ENCODE results near the gene BCAS3.

Gene BCAS3

DNA sequence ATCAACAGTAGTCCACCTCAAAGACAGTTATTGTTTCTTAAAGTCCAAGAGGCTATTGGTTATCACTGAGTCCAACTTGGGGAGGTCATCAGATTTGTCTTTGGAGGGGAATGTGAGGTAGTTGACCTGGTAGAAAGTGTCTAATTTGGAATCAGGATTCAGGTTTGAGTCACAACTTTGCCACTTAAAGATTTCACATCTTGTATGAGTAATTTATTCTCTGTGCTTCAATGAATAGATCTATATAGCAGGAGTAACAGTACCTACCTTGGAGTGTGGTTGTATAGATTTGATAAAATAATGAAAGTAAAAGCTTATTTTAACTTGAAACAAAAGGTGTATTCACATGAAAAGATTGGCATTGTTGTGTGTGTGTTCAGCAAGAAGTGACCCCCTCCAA, 602.7 kb downstream of the BCAS3 start:
- TF ChIP-seq ZNF274 (IDR thresholded peaks at IDR 0.05; ENCODE audit: low read depth, low read length) = no peak
- no peak overlapping the region for H3K4me3 ChIP-seq (ENCODE audit: low read length)

DNA sequence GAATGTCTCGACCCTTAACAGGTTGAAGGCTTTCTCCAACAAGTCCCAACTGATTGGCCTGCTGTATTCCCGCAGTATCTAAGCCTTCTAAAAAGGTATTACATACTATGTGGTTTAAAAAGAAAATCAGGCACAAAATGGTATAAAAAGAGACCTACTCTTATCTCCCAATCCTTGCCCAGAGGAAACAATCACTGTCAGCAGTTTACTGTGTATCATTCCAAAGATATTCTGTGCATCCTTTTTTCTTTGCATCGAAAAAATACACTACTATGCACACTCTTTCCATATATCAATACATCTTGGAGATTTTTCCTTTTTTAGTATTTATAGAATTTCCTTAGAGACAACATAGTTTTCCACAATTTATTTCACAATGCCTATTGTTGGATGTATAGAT, 603.2 kb downstream of the BCAS3 start:
- no peak for TF ChIP-seq ZNF274 (IDR thresholded peaks at IDR 0.05; ENCODE audit: low read depth, low read length)
- no peak overlapping the region for H3K4me3 ChIP-seq (ENCODE audit: low read length)

DNA sequence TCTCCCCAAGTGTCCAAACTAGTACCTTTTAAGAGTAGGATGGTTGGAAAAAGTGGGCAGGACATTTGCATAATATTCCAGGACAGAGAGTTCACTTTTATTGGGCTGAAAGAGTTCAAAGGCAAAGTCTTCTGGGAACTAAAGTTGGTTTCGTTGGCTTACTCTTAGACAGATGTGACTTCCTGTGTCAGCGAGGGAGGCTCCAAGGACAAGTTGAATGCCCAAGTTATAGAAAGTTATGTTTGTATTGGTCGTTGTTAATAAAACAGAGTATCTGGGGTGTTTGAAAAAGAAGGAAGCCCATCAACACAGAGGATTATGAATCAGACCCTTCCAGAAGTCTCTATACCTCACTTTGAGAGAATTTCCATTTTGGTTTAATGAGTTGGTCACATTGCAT, 604.7 kb downstream of the BCAS3 start:
- H3K4me3 ChIP-seq (ENCODE audit: low read length) = no peak overlapping the region
- no peak for TF ChIP-seq ZNF274 (IDR thresholded peaks at IDR 0.05; ENCODE audit: low read depth, low read length)

DNA sequence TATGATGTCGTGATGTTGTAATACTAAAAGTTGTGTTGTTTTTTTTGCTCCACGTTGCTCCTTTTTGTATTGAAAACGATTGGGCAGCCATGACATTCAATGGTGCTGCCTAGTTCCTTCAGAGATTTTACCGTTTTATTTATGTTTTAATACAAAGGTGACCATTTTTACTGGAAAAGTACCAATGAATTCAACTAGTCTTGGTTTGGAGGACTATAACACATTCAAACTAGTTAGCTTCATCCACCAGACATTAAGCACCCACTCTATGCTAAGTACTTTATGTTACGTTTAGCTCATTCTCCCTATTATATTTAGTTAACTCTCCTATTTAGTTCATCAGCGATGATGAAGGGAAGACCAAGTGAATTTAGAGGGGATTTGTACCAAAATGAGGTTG, 605.4 kb downstream of the BCAS3 start:
- no peak overlapping the region for H3K4me3 ChIP-seq (ENCODE audit: low read length)

DNA sequence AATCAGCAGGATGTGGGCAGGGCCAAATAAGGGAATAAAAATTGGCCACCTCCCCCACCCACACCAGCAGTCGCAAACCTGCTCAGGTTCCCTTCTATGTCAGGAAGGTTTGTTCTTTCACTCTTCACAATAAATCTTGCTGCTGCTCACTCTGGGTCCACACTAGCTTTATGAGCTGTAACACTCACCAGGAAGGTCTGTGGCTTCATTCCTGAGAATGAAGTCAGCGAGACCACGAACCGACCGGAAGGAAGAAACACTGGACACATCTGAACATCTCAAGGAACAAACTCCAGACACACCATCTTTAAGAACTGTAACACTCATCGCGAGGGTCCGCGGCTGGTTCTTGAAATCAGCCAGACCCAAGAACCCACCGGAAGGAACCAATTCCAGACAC, 606.5 kb downstream of the BCAS3 start:
- H3K4me3 ChIP-seq (ENCODE audit: low read length) = no peak overlapping the region
- TF ChIP-seq ZNF274 (IDR thresholded peaks at IDR 0.05; ENCODE audit: low read depth, low read length) = no peak

More for the DNA sequence above, 605.4 kb downstream of the BCAS3 start:
- TF ChIP-seq ZNF274 (IDR thresholded peaks at IDR 0.05; ENCODE audit: low read depth, low read length) = no peak

DNA sequence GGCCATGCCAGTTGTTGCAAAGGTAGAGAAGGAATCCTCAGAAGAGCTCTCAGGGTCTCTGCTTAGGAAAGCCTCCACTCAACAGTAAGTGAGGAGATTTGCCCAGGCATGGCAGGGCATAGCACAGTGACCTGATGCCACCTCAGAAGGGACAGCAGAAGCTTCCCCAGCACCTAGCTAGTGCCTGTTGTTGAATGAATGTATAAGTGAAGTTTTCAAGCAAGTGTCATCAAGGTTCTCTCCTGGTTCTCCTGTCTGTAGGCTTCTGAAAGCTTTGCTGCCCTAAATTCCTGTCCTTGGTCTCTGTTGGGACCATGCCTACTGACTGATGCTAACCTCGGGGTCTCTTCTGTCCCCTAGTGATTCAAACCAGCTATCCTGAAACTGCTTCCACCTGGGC, 607.1 kb downstream of the BCAS3 start:
- no peak for TF ChIP-seq ZNF274 (IDR thresholded peaks at IDR 0.05; ENCODE audit: low read depth, low read length)
- no peak overlapping the region for H3K4me3 ChIP-seq (ENCODE audit: low read length)

DNA sequence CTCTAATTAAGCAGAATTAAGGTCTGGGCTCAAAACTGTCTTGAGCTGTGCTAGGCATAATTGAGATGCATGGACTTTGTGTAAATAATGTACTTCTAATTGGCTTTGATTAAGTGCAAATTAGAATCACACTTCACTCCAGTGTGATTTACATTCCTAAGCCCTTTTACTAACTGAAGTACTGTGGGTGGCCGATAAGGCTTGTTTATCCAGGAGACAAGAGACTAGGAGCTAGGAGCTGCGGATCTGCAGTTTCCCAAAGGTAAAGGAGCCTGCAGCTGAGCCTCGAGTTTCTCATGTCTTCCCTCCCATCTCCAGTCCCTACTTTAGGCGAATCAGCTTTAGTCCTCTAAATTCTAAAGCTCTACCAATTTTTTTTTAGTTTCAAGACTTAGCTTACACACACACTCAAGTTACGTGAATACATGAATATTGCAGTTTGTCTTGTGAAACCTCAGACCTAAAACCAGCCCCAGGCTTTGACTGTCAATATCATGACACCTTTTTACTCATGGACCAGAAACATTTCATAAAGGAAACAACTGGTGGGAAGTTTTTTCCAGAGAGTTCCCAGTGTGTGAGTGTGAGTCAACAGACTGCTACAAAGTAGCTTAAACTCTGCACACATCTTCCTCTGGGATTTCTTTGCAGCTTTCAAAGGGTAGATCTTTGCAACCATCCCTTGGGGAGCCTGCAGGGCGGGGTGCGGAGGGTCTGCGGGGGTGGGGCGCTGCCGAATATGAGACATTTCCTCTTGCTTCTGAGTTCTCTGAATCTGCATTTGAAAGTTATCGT, 608.1 kb downstream of the BCAS3 start:
- no peak for TF ChIP-seq ZNF274 (IDR thresholded peaks at IDR 0.05; ENCODE audit: low read depth, low read length)
- H3K4me3 ChIP-seq (ENCODE audit: low read length) = no peak overlapping the region

DNA sequence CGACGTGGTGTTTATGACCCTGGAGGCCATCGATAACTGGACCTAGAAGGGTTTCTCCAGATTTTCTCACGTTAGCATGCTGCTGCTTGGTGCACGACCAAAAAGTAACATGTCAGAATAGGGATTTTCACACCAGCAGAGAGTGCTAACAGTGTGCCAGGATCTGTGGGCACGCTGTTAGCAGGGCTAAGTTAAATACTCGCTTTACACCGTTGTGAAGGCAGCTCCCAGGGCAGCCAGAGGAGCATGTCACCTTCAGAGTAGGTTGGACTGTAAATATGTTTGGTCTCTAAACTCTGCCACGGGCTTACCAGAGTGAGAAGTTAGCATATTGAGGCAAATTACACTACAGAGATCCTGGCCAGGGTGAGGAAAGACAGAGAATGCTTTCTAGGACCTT, 608.8 kb downstream of the BCAS3 start:
- TF ChIP-seq ZNF274 (IDR thresholded peaks at IDR 0.05; ENCODE audit: low read depth, low read length) = no peak
- H3K4me3 ChIP-seq (ENCODE audit: low read length) = no peak overlapping the region

DNA sequence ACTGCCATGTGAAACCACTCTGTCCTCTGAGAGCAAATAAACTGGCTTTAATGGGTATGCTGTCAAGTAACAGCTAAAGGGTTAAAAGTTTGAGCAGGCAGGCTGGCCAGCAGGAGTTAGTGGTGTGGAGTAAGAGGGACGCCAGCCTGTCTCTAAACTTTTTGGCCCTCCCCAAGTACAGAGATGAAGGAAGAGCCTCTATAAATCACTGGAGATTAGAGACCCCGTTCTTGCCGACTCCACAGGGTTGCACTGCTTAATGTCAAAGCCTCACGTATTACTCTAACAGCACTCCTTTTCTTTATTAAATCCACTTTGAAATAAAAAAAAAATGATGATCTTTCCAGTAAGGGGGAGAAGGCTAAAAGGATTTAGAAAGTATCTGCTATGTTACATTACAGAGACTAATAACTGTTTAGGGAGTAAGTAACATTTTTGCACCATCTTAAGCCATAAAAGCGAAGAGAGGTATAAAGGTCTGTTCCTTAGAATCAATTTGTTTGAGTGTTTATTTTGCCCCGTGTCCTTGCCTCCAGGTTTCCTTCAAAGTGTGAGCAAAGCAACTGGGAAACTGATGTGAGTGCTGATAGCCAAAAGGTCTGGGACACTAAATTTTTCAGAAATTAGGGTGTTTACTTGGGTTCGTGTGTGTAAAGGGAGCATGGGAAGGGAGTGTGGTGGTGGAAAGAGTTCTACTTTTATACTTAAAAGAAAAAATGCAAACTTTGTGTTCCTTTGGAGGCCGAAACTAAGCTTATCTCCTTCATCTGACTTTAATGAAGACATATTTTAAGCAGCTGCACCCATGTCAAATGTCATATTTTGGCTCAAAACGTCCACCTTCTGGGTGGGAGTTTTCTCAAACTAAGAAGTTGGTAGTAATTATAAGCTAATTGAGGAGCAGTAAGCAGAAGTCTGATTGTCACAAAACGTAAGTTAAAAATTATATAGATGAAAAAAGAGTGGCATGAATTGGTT, 612.0 kb downstream of the BCAS3 start:
- TF ChIP-seq ZNF274 (IDR thresholded peaks at IDR 0.05; ENCODE audit: low read depth, low read length) = no peak
- H3K4me3 ChIP-seq (ENCODE audit: low read length) = no peak overlapping the region

DNA sequence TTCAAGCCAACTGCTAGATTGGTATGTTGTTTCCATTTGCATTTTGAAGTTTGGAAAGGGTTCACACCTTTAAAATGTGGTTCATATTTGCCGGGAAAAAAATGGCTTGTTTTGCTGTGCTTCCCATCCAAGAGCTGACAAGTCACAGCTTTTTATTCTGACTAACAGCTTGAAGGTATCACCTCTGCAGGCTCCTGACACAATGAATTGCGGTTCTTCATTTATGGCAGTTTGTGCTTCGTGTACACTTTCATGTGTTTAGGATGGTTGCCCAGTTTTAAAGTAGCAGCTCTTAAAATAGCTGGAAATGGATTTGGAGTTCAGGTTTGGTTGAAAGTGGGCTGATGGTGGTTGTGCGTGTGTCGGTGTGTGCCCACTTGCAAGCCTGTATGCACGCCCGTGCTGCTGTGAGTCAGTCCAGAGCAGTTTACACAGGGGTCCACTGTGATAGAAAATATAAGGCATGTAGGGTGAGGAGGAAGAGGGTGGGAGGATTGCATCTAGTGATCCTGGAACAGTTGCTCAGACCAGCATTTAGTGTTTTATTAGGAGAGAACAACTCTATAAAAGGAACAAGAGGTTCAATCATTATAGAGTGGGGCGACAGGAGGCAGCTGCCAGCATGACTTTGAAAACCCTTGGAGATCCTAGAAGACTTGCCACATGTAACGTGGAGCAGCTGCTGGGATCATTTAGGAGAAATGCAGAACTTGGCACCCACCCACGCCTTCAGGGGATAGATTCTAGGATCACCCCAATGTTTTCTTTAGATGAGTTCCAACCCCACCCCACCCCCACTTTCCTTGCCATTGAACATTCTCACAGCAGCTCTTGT, 614.0 kb downstream of the BCAS3 start:
- TF ChIP-seq ZNF274 (IDR thresholded peaks at IDR 0.05; ENCODE audit: low read depth, low read length) = no peak
- H3K4me3 ChIP-seq (ENCODE audit: low read length) = no peak overlapping the region

DNA sequence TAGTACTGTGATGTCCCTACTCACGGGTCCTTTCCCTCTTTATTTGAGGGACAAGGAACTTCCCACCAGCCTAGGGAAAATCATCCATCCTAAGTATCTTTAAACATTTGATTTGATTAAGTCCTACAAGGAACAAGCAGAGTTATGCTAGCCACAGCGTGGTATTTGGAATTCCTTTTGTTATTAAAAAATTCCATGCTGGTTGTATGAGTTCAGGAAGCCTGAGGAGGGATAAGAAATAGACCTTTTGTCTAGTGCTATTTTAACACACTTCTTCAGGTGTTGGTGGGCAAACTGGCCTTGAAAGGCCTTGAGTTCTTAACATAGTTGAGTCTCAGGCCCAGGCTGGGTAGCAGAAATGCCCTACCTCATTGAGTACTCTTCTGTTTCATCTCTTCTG, 616.6 kb downstream of the BCAS3 start:
- no peak for TF ChIP-seq ZNF274 (IDR thresholded peaks at IDR 0.05; ENCODE audit: low read depth, low read length)
- no peak overlapping the region for H3K4me3 ChIP-seq (ENCODE audit: low read length)

DNA sequence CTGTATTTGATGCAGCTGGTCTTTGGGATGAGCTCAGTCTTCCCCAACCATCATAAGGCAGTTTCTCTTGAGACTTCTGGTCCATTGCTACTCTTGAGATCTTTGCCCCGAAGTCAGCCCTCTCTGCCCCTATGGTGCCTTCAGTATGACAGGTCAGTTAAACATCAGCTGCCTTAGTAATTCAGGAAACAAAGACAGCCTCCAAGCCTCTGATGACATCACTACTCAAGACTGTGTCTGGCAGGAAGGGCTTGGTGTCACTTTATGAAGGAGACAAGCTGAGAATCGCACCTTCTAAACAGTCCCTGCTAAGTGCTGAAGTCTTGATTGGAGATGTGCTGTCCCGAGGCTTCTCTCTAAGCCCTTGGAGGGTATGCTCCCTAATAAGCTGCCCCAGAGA, 617.1 kb downstream of the BCAS3 start:
- no peak overlapping the region for H3K4me3 ChIP-seq (ENCODE audit: low read length)

DNA sequence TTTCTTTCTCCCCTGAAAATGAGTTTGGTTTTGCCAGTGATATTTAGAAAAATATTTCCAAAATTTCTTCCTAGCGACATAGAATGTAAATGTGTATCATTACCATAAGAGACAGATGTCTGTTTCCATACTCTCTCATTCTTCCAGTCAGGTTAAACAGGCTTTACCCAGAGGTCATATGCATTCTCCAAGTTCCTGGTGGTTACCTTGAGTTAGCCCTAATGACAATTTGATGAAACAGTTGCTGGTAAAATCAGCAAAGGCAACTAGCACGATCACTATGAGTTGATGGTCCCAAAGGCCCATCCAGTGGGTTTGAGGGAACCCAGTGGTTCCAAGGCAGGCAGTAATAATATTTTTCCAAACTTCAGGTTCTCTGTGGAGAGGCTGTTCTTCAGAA, 618.4 kb downstream of the BCAS3 start:
- H3K4me3 ChIP-seq (ENCODE audit: low read length) = no peak overlapping the region
- no peak for TF ChIP-seq ZNF274 (IDR thresholded peaks at IDR 0.05; ENCODE audit: low read depth, low read length)

More for the DNA sequence above, 617.1 kb downstream of the BCAS3 start:
- TF ChIP-seq ZNF274 (IDR thresholded peaks at IDR 0.05; ENCODE audit: low read depth, low read length) = no peak

Data from GM08714 (cell line).